HepG2 (cell line): ENCODE data around the gene SRSF3. TPM values are rescaled to one million over a fixed set of nuclear protein-coding genes. Genes with fewer than 3 reads are reported as not detected.

Experiments
- ARID3A ChIP-seq: IDR thresholded peaks from 2 replicates; pipeline ENCODE4 v1.6.1; 2012; ENCODE audit warnings: low read depth, low read length, improper control_type of control experiment
- BATF2 ChIP-seq: sonication (generic); formaldehyde crosslinking; IDR thresholded peaks from 2 replicates; pipeline ENCODE4 v1.8.0; 2022; ENCODE audit warnings: mild to moderate bottlenecking, missing genetic modification reagents, moderate library complexity
- DNMT3B ChIP-seq: conservative IDR thresholded peaks from 2 replicates; pipeline ENCODE4 v1.6.1; 2016; ENCODE audit warnings: missing biosample characterization, control low read depth
- EZH2 ChIP-seq: conservative IDR thresholded peaks from 2 replicates; pipeline ENCODE4 v1.6.1; 2012; ENCODE audit warnings: mild to moderate bottlenecking, low read depth, low read length, moderate library complexity
- IRX3 ChIP-seq: sonication (generic); formaldehyde crosslinking; IDR thresholded peaks from 2 replicates; pipeline ENCODE4 v1.8.1; 2023; ENCODE audit warnings: mild to moderate bottlenecking, low read depth, missing genetic modification reagents, borderline replicate concordance
- KLF6 ChIP-seq: IDR thresholded peaks from 2 replicates; pipeline ENCODE4 v1.8.0; 2016; ENCODE audit warnings: missing biosample characterization, missing genetic modification reagents
- RERE ChIP-seq: IDR thresholded peaks from 2 replicates; pipeline ENCODE4 v1.6.1; 2016; ENCODE audit warnings: low read depth, missing genetic modification reagents, missing compliant biosample characterization
- RFX5 ChIP-seq: IDR thresholded peaks from 2 replicates; pipeline ENCODE4 v1.6.1; 2011; ENCODE audit warnings: low read depth, low read length, improper control_type of control experiment
- SKI ChIP-seq: fragments of 450-650 bp; IDR thresholded peaks from one replicate; pipeline ENCODE4 v1.6.1; 2018; ENCODE audit warnings: mild to moderate bottlenecking; ENCODE audit not compliant: partially characterized antibody
- ZGPAT ChIP-seq: IDR thresholded peaks from 2 replicates; pipeline ENCODE4 v1.6.1; 2016; ENCODE audit warnings: mild to moderate bottlenecking
- ZNF260 ChIP-seq: sonication (generic); formaldehyde crosslinking; IDR thresholded peaks from 2 replicates; pipeline ENCODE4 v1.4.0; 2020; ENCODE audit warnings: missing genetic modification reagents, low read depth, mild to moderate bottlenecking, borderline replicate concordance
- ZNF350 ChIP-seq: sonication (generic); formaldehyde crosslinking; IDR thresholded peaks from 2 replicates; pipeline ENCODE4 v1.4.0; 2020; ENCODE audit warnings: mild to moderate bottlenecking, low read depth, missing genetic modification reagents, borderline replicate concordance
- ZNF430 ChIP-seq: sonication (generic); formaldehyde crosslinking; IDR thresholded peaks from 2 replicates; pipeline ENCODE4 v1.9.0; 2021; ENCODE audit warnings: mild to moderate bottlenecking, missing genetic modification reagents
- ZNF678 ChIP-seq: sonication (generic); formaldehyde crosslinking; IDR thresholded peaks from 2 replicates; pipeline ENCODE4 v1.4.0; 2020; ENCODE audit warnings: mild to moderate bottlenecking, missing genetic modification reagents
- ZNF687 ChIP-seq: sonication (generic); formaldehyde crosslinking; IDR thresholded peaks from 2 replicates; pipeline ENCODE4 v1.5.1; 2020; ENCODE audit warnings: mild to moderate bottlenecking, missing genetic modification reagents, moderate library complexity
- polyA plus RNA-seq, 8 experiments: library from polyadenylated mRNA; depleted of rRNA in 3 of 8; stranded (reverse) in 7 of 8; unstranded in 1 of 8; fragments of >200 nt; fragmentation: Illumina TruSeq in 4 of 8; extraction: Trizol in 4 of 8; gene quantifications; 2 replicates each; pipeline versions ENCODE4 v1.2.1 to v1.2.3, GENCODE V29; 2011 to 2016; ENCODE audit warnings: low read depth in 4 of 8, missing spikeins in 1 of 8, mixed read lengths in 1 of 8; ENCODE audit not compliant: insufficient read depth in 1 of 8
- total RNA-seq, 5 experiments: library from RNA; depleted of rRNA; stranded (reverse); fragments of >200 nt; fragmentation: Illumina TruSeq; extraction: Trizol; gene quantifications; 2 replicates each; pipeline ENCODE4 v1.2.3, GENCODE V29; 2016; ENCODE audit warnings: low read depth in 1 of 5

The SRSF3 gene
- total and polyA plus RNA-seq, 2 of the 13 experiments (the other 11 are each of a cell fraction or from before 2014, with no cell fraction given): 206 to 684 TPM

GRCh38 chr6:36546920-36547645, 47.1 kb upstream of the SRSF3 start, which contains the start of gene STK38 (continued):
- TF ChIP-seq ARID3A: no peak
- TF ChIP-seq ZNF350 (CRISPR knock-in tag): peak; percentile 82
- TF ChIP-seq IRX3 (CRISPR knock-in tag): 0 out of 2 replicates have a peak, but pooled peaks have one; percentile 68
- TF ChIP-seq ZNF430 (CRISPR knock-in tag): peak; percentile 93
- peak; percentile 56; the same call in 1 of the 2 replicates for TF ChIP-seq ZGPAT (CRISPR knock-in tag)
- TF ChIP-seq ZNF678 (CRISPR knock-in tag): peak; percentile 84; the same call in 1 of the 2 replicates
- no peak for TF ChIP-seq BATF2 (CRISPR knock-in tag)
- TF ChIP-seq RERE (CRISPR knock-in tag): no peak
- peak; percentile 90 for TF ChIP-seq ZNF687 (CRISPR knock-in tag)
- no peak for TF ChIP-seq EZH2
- no peak for TF ChIP-seq RFX5
- peak; percentile 72; the same call in 1 of the 2 replicates for TF ChIP-seq KLF6 (CRISPR knock-in tag)
- TF ChIP-seq DNMT3B (CRISPR knock-in tag): 0 out of 2 replicates have a peak, but pooled peaks have one; percentile 83
- peak; percentile 58 for TF ChIP-seq SKI
- no peak for TF ChIP-seq ZNF260 (CRISPR knock-in tag)
